GM23338 (cell line): ENCODE measurements around the gene HSD11B2. TPM values are rescaled to one million over a fixed set of nuclear protein-coding genes. Genes with fewer than 3 reads are reported as not detected.

ENCODE experiments used
- ATAC-seq: fragments of 200-7000 bp; cut with Tn5 transposase; 3 replicates; pipeline ENCODE4 v1.9.1; 2020
- DNase-seq: peaks from one replicate; pipeline ENCODE4 v3.0.0-alpha.2; 2015; ENCODE audit warnings: low spot score
- H2AFZ ChIP-seq: fragments of 200-600 bp; sonication (generic); 2 replicates; pipeline ENCODE4 v1.8.0; 2016; ENCODE audit warnings: antibody characterized with exemption, mild to moderate bottlenecking, moderate library complexity
- H3F3A ChIP-seq: fragments of 200-600 bp; sonication (generic); replicated peaks from 2 replicates; pipeline ENCODE4 v1.8.0; 2017; ENCODE audit warnings: antibody characterized with exemption, mixed run types, low read depth
- H3K27ac ChIP-seq: fragments of 200-600 bp; sonication (generic); 2 replicates; pipeline ENCODE4 v1.6.1; 2016; ENCODE audit warnings: low read depth
- H3K27me3 ChIP-seq: fragments of 200-600 bp; sonication (generic); 2 replicates; pipeline ENCODE4 v1.8.0; 2016; ENCODE audit warnings: mild to moderate bottlenecking, mixed run types, moderate library complexity; ENCODE audit not compliant: insufficient read depth
- H3K36me3 ChIP-seq: fragments of 200-600 bp; sonication (generic); 2 replicates; pipeline ENCODE4 v1.8.0; 2016; ENCODE audit warnings: mild to moderate bottlenecking; ENCODE audit not compliant: insufficient read depth
- H3K4me1 ChIP-seq: fragments of 200-600 bp; sonication (generic); 2 replicates; pipeline ENCODE4 v1.8.0; 2016; ENCODE audit warnings: mild to moderate bottlenecking, moderate library complexity; ENCODE audit not compliant: insufficient read depth
- H3K4me2 ChIP-seq: fragments of 200-600 bp; sonication (generic); 2 replicates; pipeline ENCODE4 v1.7.1; 2017; ENCODE audit warnings: mixed run types
- H3K4me3 ChIP-seq: fragments of 200-600 bp; sonication (generic); 2 replicates; pipeline ENCODE4 v1.6.1; 2016; ENCODE audit warnings: mixed run types
- H3K79me2 ChIP-seq: fragments of 200-600 bp; sonication (generic); replicated peaks from 2 replicates; pipeline ENCODE4 v1.8.0; 2017; ENCODE audit warnings: mild to moderate bottlenecking; ENCODE audit not compliant: insufficient read depth
- H3K9me2 ChIP-seq: fragments of 200-600 bp; sonication (generic); 2 replicates; pipeline ENCODE4 v1.8.0; 2017; ENCODE audit not compliant: insufficient read depth
- H4K20me1 ChIP-seq: fragments of 200-600 bp; sonication (generic); replicated peaks from 2 replicates; pipeline ENCODE4 v1.8.0; 2017; ENCODE audit warnings: mild to moderate bottlenecking; ENCODE audit not compliant: insufficient read depth
- H3K27ac Mint-ChIP-seq: 2 replicates; pipeline ENCODE4 v1.8.0; 2020; ENCODE audit warnings: inconsistent platforms, mild to moderate bottlenecking, moderate library complexity, mixed read lengths
- H3K27me3 Mint-ChIP-seq: 3 replicates; pipeline ENCODE4 v1.8.0; 2022; ENCODE audit warnings: low read depth, mild to moderate bottlenecking, moderate library complexity, mixed read lengths, inconsistent platforms; ENCODE audit not compliant: insufficient read depth, poor library complexity
- H3K36me3 Mint-ChIP-seq: 3 replicates; pipeline ENCODE4 v1.8.0; 2021; ENCODE audit warnings: low read depth, mild to moderate bottlenecking, inconsistent platforms, moderate library complexity, mixed read lengths
- H3K4me1 Mint-ChIP-seq: 3 replicates; pipeline ENCODE4 v1.8.0; 2020; ENCODE audit warnings: mild to moderate bottlenecking, inconsistent platforms, mixed read lengths
- H3K4me3 Mint-ChIP-seq: 3 replicates; pipeline ENCODE4 v1.8.0; 2021; ENCODE audit warnings: moderate library complexity, mild to moderate bottlenecking, inconsistent platforms, mixed read lengths
- H3K9me3 Mint-ChIP-seq: 3 replicates; pipeline ENCODE4 v1.8.0; 2020; ENCODE audit warnings: moderate library complexity, mild to moderate bottlenecking, inconsistent platforms, mixed read lengths
- CREB1 ChIP-seq: fragments of 250-450 bp; sonication (Bioruptor Pico); IDR thresholded peaks from 2 replicates; pipeline ENCODE4 v1.5.0; 2020; ENCODE audit warnings: low read depth, mild to moderate bottlenecking, moderate library complexity
- CTCF ChIP-seq, 2 experiments: fragments of 200-600 bp in 1 of 2; sonication (generic) in 1 of 2; conservative IDR thresholded peaks; 2 replicates each; pipeline versions ENCODE4 v1.5.1 to v1.6.1; 2016 to 2017; ENCODE audit warnings: antibody characterized with exemption in 2 of 2, low read depth in 2 of 2, mild to moderate bottlenecking in 2 of 2, moderate library complexity in 1 of 2
- EZH2 ChIP-seq: fragments of 200-600 bp; sonication (generic); IDR thresholded peaks from one replicate; pipeline ENCODE4 v1.8.0; 2017; ENCODE audit warnings: antibody characterized with exemption, mild to moderate bottlenecking, low read depth; ENCODE audit not compliant: unreplicated experiment
- EZH2phosphoT487 ChIP-seq: fragments of 200-600 bp; sonication (generic); IDR thresholded peaks from one replicate; pipeline ENCODE4 v1.8.1; 2018; ENCODE audit warnings: antibody characterized with exemption; ENCODE audit not compliant: unreplicated experiment
- NANOG ChIP-seq: IDR thresholded peaks from 2 replicates; pipeline ENCODE4 v1.6.1; 2016; ENCODE audit warnings: antibody characterized with exemption, borderline replicate concordance
- REST ChIP-seq: IDR thresholded peaks from one replicate; pipeline ENCODE4 v1.6.1; 2018; ENCODE audit warnings: antibody characterized with exemption; ENCODE audit not compliant: unreplicated experiment
- ZNF331 ChIP-seq: fragments of 250-450 bp; sonication (Bioruptor Pico); IDR thresholded peaks from 2 replicates; pipeline ENCODE4 v1.5.0; 2020; ENCODE audit warnings: low read depth, mild to moderate bottlenecking, moderate library complexity
- polyA plus RNA-seq: library from polyadenylated mRNA; unstranded; fragments of >200 nt; fragmentation: Nextera tagmentation; extraction: Ambion mirVana; gene quantifications from 2 replicates; pipeline ENCODE4 v1.2.1, GENCODE V29; 2016
- total RNA-seq: library from RNA; depleted of rRNA; stranded (reverse); fragments of >200 nt; shearing (Covaris generic); gene quantifications from 2 replicates; pipeline ENCODE4 v1.2.3, GENCODE V29; 2014
- TF ChIP-seq, protein P1 (sequence below): IDR thresholded peaks from 2 replicates; pipeline ENCODE4 v1.6.1; 2016; ENCODE audit warnings: antibody characterized with exemption

The HSD11B2 gene
- total and polyA plus RNA-seq, 2 experiments from 2014 or later: 14.8 to 23.0 TPM

- TF ChIP-seq, protein P1, sequence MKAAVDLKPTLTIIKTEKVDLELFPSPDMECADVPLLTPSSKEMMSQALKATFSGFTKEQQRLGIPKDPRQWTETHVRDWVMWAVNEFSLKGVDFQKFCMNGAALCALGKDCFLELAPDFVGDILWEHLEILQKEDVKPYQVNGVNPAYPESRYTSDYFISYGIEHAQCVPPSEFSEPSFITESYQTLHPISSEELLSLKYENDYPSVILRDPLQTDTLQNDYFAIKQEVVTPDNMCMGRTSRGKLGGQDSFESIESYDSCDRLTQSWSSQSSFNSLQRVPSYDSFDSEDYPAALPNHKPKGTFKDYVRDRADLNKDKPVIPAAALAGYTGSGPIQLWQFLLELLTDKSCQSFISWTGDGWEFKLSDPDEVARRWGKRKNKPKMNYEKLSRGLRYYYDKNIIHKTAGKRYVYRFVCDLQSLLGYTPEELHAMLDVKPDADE: no peak
- TF ChIP-seq ZNF331 (CRISPR knock-in tag) (no peak), REST (no peak), EZH2phosphoT487 (no peak), EZH2 (no peak), NANOG (no peak)
- Histone ChIP-seq H3K27me3 (no peaks in the 10 kb centered on the region), H3K4me2 (no peak overlapping the region), H3K9me2 (no peaks in the 10 kb centered on the region), H3F3A (0 out of 2 replicates have a peak, but pooled peaks cover 2% of the 10 kb centered on the region), H4K20me1 (peaks cover 12% of the 10 kb centered on the region; the same call in 1 of the 2 replicates), H3K36me3 (no peaks in the 10 kb centered on the region), H3K27ac (no peak overlapping the region), H3K4me1 (no peaks in the 10 kb centered on the region), H3K79me2 (no peaks in the 10 kb centered on the region), H2AFZ (no peak overlapping the region), H3K4me3 (no peak overlapping the region)
- ATAC-seq (no peak), DNase-seq (no peak)
- Mint-ChIP-seq H3K27me3 (peaks cover 3% of the 10 kb centered on the region), H3K36me3 (no peaks in the 10 kb centered on the region), H3K4me1 (peaks cover 7% of the 10 kb centered on the region), H3K9me3 (no peaks in the 10 kb centered on the region), H3K27ac (no peak overlapping the region), H3K4me3 (no peak overlapping the region)
Measured at GRCh38 chr16:67463691-67464090, 32.8 kb downstream of the HSD11B2 start.

DNA sequence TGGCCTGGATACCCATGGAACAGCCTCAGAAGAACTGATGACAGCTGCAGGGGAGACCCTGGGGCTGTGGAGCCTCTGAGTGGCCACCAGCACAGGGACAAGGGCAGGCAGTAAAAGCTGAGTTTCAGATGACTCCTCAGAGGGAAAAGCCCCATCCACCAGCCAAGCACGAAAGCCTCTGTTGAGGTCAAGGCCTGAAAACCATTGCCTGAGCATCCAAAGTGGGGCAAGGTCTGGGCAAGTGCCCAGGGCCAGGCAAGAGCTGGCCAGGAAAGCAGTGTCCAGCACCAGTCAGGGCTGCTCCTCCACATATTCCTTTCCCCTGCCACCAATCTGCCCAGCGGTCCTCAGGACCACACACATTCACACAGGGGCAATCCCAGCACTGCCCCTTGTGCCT is 33.6 kb downstream of the HSD11B2 start:
- Histone ChIP-seq H3K4me2 (no peak overlapping the region), H3K9me2 (no peaks in the 10 kb centered on the region), H3K4me1 (no peaks in the 10 kb centered on the region), H3K36me3 (no peaks in the 10 kb centered on the region), H3K27ac (no peak overlapping the region), H3K79me2 (no peaks in the 10 kb centered on the region), H4K20me1 (peaks cover 12% of the 10 kb centered on the region; the same call in 1 of the 2 replicates), H3K27me3 (no peaks in the 10 kb centered on the region), H2AFZ (no peak overlapping the region), H3F3A (0 out of 2 replicates have a peak, but pooled peaks cover 2% of the 10 kb centered on the region), H3K4me3 (no peak overlapping the region)
- Mint-ChIP-seq H3K9me3 (no peaks in the 10 kb centered on the region), H3K27ac (no peak overlapping the region), H3K4me3 (no peak overlapping the region), H3K4me1 (peaks cover 4% of the 10 kb centered on the region; the same call in 2 of the 3 replicates), H3K36me3 (no peaks in the 10 kb centered on the region), H3K27me3 (peaks cover 3% of the 10 kb centered on the region)
- ATAC-seq (no peak), DNase-seq (no peak)
- TF ChIP-seq, protein P1: no peak
- no peak for TF ChIP-seq CREB1
- TF ChIP-seq REST: no peak
- TF ChIP-seq EZH2phosphoT487: no peak
- TF ChIP-seq CTCF (conservative IDR thresholded peaks at IDR 0.05; ENCODE audit: low read depth in 2 of 2): no peak
